Lower leg skin (tissue), 4 donors: ENCODE results near the gene KCNG4. TPM values are rescaled to one million over a fixed set of nuclear protein-coding genes. Genes with fewer than 3 reads are reported as not detected.

ENCODE experiments used
- DNase-seq, 2 donors: peaks; one replicate each; pipeline ENCODE4 v3.0.0-alpha.2; 2019; ENCODE audit warnings: low spot score in 2 of 2
- H3K4me3 ChIP-seq: fragments of 200-600 bp; sonication (generic); 2 replicates; pipeline ENCODE4 v1.5.1; 2017; ENCODE audit warnings: mild to moderate bottlenecking, low read depth; ENCODE audit not compliant: poor library complexity, severe bottlenecking
- POLR2A ChIP-seq, 2 donors: fragments of 450-650 bp; IDR thresholded peaks; one replicate each; pipeline ENCODE4 v1.6.1; 2016 to 2017; ENCODE audit warnings: antibody characterized with exemption in 2 of 2, mild to moderate bottlenecking in 1 of 2, moderate library complexity in 1 of 2
- WGBS, 2 donors: methylation state at CpG; one replicate each; pipeline ENCODE4 v1.1.5; 2018; 5-methylcytosine and 5-hydroxymethylcytosine counted together
- intact Hi-C: fragments of 100-400 bp; cut with DNase I; formaldehyde crosslinking; loops from one replicate; pipeline ENCODE4 v1.15.0; 2023; ENCODE audit warnings: low total_unique reads
- total RNA-seq, 4 donors: library from RNA; depleted of rRNA; stranded (reverse); fragments of >200 nt; gene quantifications; one replicate each; pipeline ENCODE4 v1.1.0, GENCODE V29; 2016
- TF ChIP-seq, protein P1 (sequence below), 3 donors: fragments of 450-650 bp; IDR thresholded peaks; one replicate each; pipeline ENCODE4 v1.5.1; 2016; ENCODE audit warnings: antibody characterized with exemption in 3 of 3, mild to moderate bottlenecking in 3 of 3, moderate library complexity in 2 of 3

The KCNG4 gene
- total RNA-seq, 4 donors from 2014 or later, result not detected

DNA sequence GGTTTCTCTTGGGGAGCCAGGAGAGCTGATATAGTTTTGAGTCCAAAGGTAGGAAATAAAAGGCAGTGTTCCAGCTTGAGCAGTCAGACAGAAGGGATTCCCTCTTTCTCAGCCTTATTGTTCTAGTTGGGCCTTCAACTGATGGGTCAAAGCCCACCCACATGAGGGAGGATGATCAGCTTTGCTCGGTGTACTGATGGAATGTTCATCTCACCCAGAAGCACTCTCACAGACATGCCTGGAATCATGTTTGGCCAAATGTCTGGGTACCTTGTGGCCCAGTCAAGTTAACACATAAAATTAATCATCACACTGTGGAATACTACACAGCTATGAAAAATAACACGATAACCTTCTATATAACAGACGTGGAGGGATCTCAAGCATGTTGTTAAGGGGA, 23.1 kb upstream of the KCNG4 start:
- 98 to 99% methylated on average over 3 of the region's 3 CpGs for WGBS, 2 donors
- intact Hi-C loops, result no loop called here
- TF ChIP-seq, protein P1, sequence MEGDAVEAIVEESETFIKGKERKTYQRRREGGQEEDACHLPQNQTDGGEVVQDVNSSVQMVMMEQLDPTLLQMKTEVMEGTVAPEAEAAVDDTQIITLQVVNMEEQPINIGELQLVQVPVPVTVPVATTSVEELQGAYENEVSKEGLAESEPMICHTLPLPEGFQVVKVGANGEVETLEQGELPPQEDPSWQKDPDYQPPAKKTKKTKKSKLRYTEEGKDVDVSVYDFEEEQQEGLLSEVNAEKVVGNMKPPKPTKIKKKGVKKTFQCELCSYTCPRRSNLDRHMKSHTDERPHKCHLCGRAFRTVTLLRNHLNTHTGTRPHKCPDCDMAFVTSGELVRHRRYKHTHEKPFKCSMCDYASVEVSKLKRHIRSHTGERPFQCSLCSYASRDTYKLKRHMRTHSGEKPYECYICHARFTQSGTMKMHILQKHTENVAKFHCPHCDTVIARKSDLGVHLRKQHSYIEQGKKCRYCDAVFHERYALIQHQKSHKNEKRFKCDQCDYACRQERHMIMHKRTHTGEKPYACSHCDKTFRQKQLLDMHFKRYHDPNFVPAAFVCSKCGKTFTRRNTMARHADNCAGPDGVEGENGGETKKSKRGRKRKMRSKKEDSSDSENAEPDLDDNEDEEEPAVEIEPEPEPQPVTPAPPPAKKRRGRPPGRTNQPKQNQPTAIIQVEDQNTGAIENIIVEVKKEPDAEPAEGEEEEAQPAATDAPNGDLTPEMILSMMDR (IDR thresholded peaks at IDR 0.05), result no peak
- TF ChIP-seq POLR2A (IDR thresholded peaks at IDR 0.05), result no peak
- H3K4me3 ChIP-seq, result no peak overlapping the region
- no peak for DNase-seq

DNA sequence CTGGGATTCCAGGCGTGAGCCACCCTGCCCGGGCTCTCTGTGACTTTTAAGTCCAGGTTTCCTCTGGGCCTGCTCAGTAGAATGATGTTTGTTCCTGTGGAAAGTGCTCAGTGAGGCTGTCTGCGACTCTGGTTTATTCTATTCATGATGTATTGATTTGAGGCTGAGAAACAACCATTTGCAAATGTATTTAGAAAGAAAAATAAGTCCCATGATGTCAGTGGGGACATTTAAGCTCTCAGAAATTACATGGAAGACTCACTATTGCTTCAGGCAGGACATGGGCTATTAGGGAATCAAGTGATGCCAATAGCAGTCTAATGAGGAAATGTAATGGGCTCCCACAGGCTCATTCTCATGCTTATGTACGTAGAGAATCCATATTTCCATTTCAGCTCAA, 22.2 kb upstream of the KCNG4 start:
- 88 to 90% methylated on average over 4 of the region's 4 CpGs for WGBS, 2 donors
- no peak for TF ChIP-seq POLR2A (IDR thresholded peaks at IDR 0.05)
- TF ChIP-seq, protein P1 (IDR thresholded peaks at IDR 0.05), result no peak
- DNase-seq, result no peak
- H3K4me3 ChIP-seq, result no peak overlapping the region
- intact Hi-C loops, result no loop called here

DNA sequence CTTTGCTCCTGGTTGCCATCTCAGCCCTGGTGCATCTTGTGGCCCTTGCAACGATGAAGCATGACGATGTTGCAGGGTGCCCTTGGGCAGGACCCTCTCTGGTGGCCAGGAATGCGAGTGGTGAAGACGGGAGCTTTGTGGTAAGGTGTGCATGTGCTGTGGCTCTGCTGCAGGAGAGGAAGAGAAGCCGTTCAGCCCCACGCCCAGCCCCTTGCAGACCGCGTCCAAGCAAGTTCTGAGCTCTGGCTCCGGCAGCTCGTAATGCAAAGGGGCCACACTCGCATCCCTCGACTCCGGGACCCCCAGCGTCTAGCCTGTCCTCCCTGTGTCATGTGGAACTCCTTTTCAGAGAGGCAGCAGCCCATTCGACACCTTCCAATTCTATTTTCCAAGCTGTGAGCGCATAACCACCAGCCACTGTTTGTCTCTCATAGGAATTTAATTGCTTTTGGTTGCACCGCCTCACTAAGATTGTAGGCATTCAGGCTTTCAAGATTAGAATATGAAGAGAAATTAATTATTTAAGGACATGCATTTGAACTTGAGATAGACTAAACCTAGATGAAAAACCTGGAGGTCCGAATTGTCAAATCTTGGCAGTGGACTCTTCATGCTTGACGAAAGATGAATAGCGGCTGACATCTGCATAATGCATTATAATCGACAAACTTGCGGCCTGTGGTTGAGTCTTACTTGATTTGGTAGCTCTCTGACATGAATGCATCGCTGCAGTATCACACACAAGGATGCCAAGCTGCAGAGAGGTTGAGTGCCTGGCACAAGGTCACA, 21.1 kb upstream of the KCNG4 start:
- no peak for TF ChIP-seq POLR2A (IDR thresholded peaks at IDR 0.05)
- TF ChIP-seq, protein P1 (IDR thresholded peaks at IDR 0.05), result no peak
- intact Hi-C loops, result no loop called here
- 78% methylated on average over 23 of the region's 23 CpGs for WGBS, 2 donors

DNA sequence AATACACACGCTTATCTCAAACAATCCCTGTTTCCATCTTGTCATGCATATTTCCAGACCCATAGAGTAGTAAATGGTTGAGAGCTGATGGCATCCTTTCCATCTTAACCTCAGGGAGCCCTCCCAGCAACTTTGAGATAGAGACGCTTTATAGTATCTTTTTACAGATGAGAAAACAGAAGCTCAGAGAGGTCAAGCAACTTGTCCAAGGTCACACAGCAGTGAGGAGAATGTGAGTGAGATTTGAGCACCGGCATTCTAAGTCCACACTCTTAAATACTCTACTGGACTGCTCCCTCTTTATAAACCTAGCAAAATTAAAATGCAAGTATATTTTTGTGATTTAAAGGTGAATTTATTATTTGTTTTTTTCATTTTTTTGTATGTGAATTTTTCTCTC, 19.9 kb upstream of the KCNG4 start:
- no peak for DNase-seq
- intact Hi-C loops, result no loop called here
- TF ChIP-seq POLR2A (IDR thresholded peaks at IDR 0.05), result no peak
- TF ChIP-seq, protein P1 (IDR thresholded peaks at IDR 0.05), result no peak
- H3K4me3 ChIP-seq, result no peak overlapping the region
- 92 to 95% methylated on average over 3 of the region's 3 CpGs for WGBS, 2 donors

More for the DNA sequence above, 21.1 kb upstream of the KCNG4 start:
- DNase-seq, result no peak
- no peak overlapping the region for H3K4me3 ChIP-seq

DNA sequence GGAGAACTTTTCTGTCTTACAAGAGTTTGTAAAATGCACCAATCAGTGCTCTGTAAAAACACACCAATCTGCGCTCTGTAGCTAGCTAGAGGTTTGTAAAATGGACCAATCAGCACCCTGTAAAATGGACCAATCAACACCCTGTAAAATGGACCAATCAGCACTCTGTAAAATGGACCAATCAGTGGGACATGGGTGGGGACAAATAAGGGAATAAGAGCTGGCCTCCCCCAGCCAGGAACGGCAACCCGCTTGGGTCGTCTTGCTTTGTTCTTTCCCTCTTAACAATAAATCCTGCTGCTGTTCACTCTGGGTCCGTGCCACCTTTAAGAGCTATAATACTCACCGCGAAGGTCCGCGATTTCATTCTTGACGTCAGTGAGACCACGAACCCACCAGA, 18.5 kb upstream of the KCNG4 start:
- 89 to 91% methylated on average over 11 of the region's 11 CpGs for WGBS, 2 donors
- H3K4me3 ChIP-seq, result no peak overlapping the region
- no peak for TF ChIP-seq POLR2A (IDR thresholded peaks at IDR 0.05)
- TF ChIP-seq, protein P1 (IDR thresholded peaks at IDR 0.05), result no peak
- no peak for DNase-seq
- intact Hi-C loops, result no loop called here
